SK-MEL-5 (cell line): ENCODE measurements around the gene RRP9. TPM values are rescaled to one million over a fixed set of nuclear protein-coding genes. Genes with fewer than 3 reads are reported as not detected.
"Not testable (repeated sequence)": the region's sequence is repeated elsewhere in the genome, so short reads cannot be mapped to it uniquely, and the experiment has no call there.

ENCODE experiments used
- DNase-seq: peaks from one replicate; pipeline ENCODE4 v3.0.0-alpha.2; 2016; ENCODE audit warnings: low read depth, low spot score
- in situ Hi-C: cut with HindIII; loops from 2 replicates; pipeline ENCODE4 v1.10.0; 2016; ENCODE audit warnings: low sequenced_read_pairs, high pct_unique_total_duplicates, low pct_unique_long_range_greater_than_20kb
- polyA plus RNA-seq, 2 experiments: library from polyadenylated mRNA; depleted of rRNA; stranded (reverse); fragments of >200 nt; gene quantifications; 2 replicates each; pipeline ENCODE4 v1.2.3, GENCODE V29; 2015
- total RNA-seq: library from RNA; depleted of rRNA; stranded (reverse); fragments of >200 nt; shearing (Covaris generic); gene quantifications from 2 replicates; pipeline ENCODE4 v1.2.3, GENCODE V29; 2014; rRNA removed

RRP9 gene
- 62.2 and 69.0 TPM in 2 replicates for total RNA-seq
- polyA plus RNA-seq (2015; cell fraction: cytosol; rRNA removed) = 63.8 and 71.4 TPM in 2 replicates
- 50.0 and 56.2 TPM in 2 replicates for polyA plus RNA-seq (2015; cell fraction: nucleus; rRNA removed)

GRCh38 chr3:51941798-51942602, at the start of gene RRP9, which contains the start of gene PARP3:
RRP9 (minus strand) TSS chr3:51941904; CDS start chr3:51941867, 37 bp downstream.
PARP3 (plus strand) TSS chr3:51942363; CDS start chr3:51943356, 993 bp downstream.
- in situ Hi-C loops = no loop called here
- DNase-seq = peak; percentile 100

- DNase-seq, in situ Hi-C loops: not testable (repeated sequence)
These were observed 48.8 kb upstream of the RRP9 start for GRCh38 chr3:51990501-51990971.

GRCh38 chr3:51988286-51989146, 46.8 kb upstream of the RRP9 start:
- in situ Hi-C loops = no loop called here
- no peak for DNase-seq

- in situ Hi-C loops = no loop called here
These were observed 45.9 kb upstream of the RRP9 start for GRCh38 chr3:51987568-51987967.

GRCh38 chr3:51986010-51986947, 44.6 kb upstream of the RRP9 start:
- in situ Hi-C loops = no loop called here
- DNase-seq = no peak

More at GRCh38 chr3:51987568-51987967, 45.9 kb upstream of the RRP9 start:
- DNase-seq = no peak

GRCh38 chr3:51985063-51985462, 43.4 kb upstream of the RRP9 start:
- DNase-seq = no peak
- in situ Hi-C loops = no loop called here

- in situ Hi-C loops = no loop called here
These were observed 42.6 kb upstream of the RRP9 start for GRCh38 chr3:51984269-51984647.

GRCh38 chr3:51983578-51984268, 42.0 kb upstream of the RRP9 start:
- in situ Hi-C loops = no loop called here
- DNase-seq = no peak

More at GRCh38 chr3:51984269-51984647, 42.6 kb upstream of the RRP9 start:
- no peak for DNase-seq

- peak; percentile 78 for DNase-seq
- in situ Hi-C loops = no loop called here
These were observed 41.3 kb upstream of the RRP9 start, which contains the start of gene ACY1 for GRCh38 chr3:51982838-51983577. ACY1 (plus strand) TSS chr3:51983535; CDS start chr3:51984065, 530 bp downstream.

GRCh38 chr3:51982352-51982837, 40.7 kb upstream of the RRP9 start:
- in situ Hi-C loops = no loop called here

GRCh38 chr3:51980253-51980652, 38.5 kb upstream of the RRP9 start:
- in situ Hi-C loops = no loop called here
- no peak for DNase-seq

More at GRCh38 chr3:51982352-51982837, 40.7 kb upstream of the RRP9 start:
- peak; percentile 54 for DNase-seq

GRCh38 chr3:51978143-51978502, 36.4 kb upstream of the RRP9 start:
- in situ Hi-C loops = no loop called here

GRCh38 chr3:51977446-51978142, 35.9 kb upstream of the RRP9 start:
- no peak for DNase-seq
- in situ Hi-C loops = no loop called here

More at GRCh38 chr3:51978143-51978502, 36.4 kb upstream of the RRP9 start:
- DNase-seq = no peak

GRCh38 chr3:51975852-51976549, 34.3 kb upstream of the RRP9 start:
- in situ Hi-C loops = no loop called here
- DNase-seq = no peak
